Fibroblast of lung (primary cell): ENCODE data around the gene ATXN7L1. TPM values are rescaled to one million over a fixed set of nuclear protein-coding genes. Genes with fewer than 3 reads are reported as not detected.

Experiments
- DNase-seq, 2 donors: peaks; one replicate each; pipeline versions ENCODE4 v3.0.0 to v3.0.0-alpha.2; 2010; ENCODE audit warnings: low read depth in 2 of 2
- H2AFZ ChIP-seq: 2 replicates; pipeline ENCODE4 v1.5.1; 2012; ENCODE audit warnings: low read length, control low read depth, inconsistent platforms
- H3K27ac ChIP-seq: 2 replicates; pipeline ENCODE4 v1.5.1; 2011; ENCODE audit warnings: low read length, control low read depth; ENCODE audit not compliant: insufficient read depth
- H3K27me3 ChIP-seq: 2 replicates; pipeline ENCODE4 v1.5.1; 2011; ENCODE audit warnings: mild to moderate bottlenecking, low read length; ENCODE audit not compliant: control insufficient read depth, insufficient read depth
- H3K36me3 ChIP-seq: 2 replicates; pipeline ENCODE4 v1.5.1; 2011; ENCODE audit warnings: low read length; ENCODE audit not compliant: control insufficient read depth, insufficient read depth
- H3K4me1 ChIP-seq: 2 replicates; pipeline ENCODE4 v1.5.1; 2011; ENCODE audit warnings: low read length; ENCODE audit not compliant: control insufficient read depth, insufficient read depth; ENCODE audit errors: extremely low read depth
- H3K4me2 ChIP-seq: 2 replicates; pipeline ENCODE4 v1.5.1; 2011; ENCODE audit warnings: low read length, control low read depth; ENCODE audit not compliant: insufficient read depth; ENCODE audit errors: extremely low read depth
- H3K4me3 ChIP-seq, 4 experiments: fragments of 200-600 bp in 1 of 4; sonication (generic) in 1 of 4; replicated peaks in 1 of 4; 2 replicates each; pipeline ENCODE4 v1.5.1; 2011 to 2016; ENCODE audit warnings: low read length in 4 of 4, low read depth in 3 of 4, mild to moderate bottlenecking in 3 of 4, control low read depth in 2 of 4, inconsistent platforms in 1 of 4, mixed read lengths in 1 of 4; ENCODE audit not compliant: insufficient read depth in 1 of 4; ENCODE audit errors: control extremely low read depth in 1 of 4
- H3K79me2 ChIP-seq: 2 replicates; pipeline ENCODE4 v1.5.1; 2012; ENCODE audit warnings: mild to moderate bottlenecking, low read length, inconsistent platforms; ENCODE audit not compliant: control insufficient read depth, insufficient read depth
- H3K9ac ChIP-seq: 2 replicates; pipeline ENCODE4 v1.5.1; 2011; ENCODE audit warnings: mild to moderate bottlenecking, low read length, control low read depth; ENCODE audit not compliant: insufficient read depth
- H3K9me3 ChIP-seq: 2 replicates; pipeline ENCODE4 v1.5.1; 2012; ENCODE audit warnings: low read depth, low read length; ENCODE audit not compliant: control insufficient read depth, insufficient read depth
- H4K20me1 ChIP-seq: 2 replicates; pipeline ENCODE4 v1.5.1; 2011; ENCODE audit warnings: low read length; ENCODE audit not compliant: control insufficient read depth, insufficient read depth; ENCODE audit errors: extremely low read depth
- EZH2 ChIP-seq: IDR thresholded peaks from 2 replicates; pipeline ENCODE4 v1.5.1; 2012; ENCODE audit warnings: low read length, control low read depth, mild to moderate bottlenecking; ENCODE audit errors: missing control alignments
- polyA plus RNA-seq, 2 donors: library from polyadenylated mRNA; depleted of rRNA in 1 of 2; stranded (reverse) in 1 of 2; unstranded in 1 of 2; fragments of >200 nt; gene quantifications; 2 replicates each; pipeline ENCODE4 v1.2.1, GENCODE V29; 2011 to 2012; ENCODE audit warnings: missing spikeins in 1 of 2
- total RNA-seq: library from RNA; depleted of rRNA; stranded (reverse); fragments of >200 nt; gene quantifications from 2 replicates; pipeline ENCODE4 v1.2.1, GENCODE V29; 2014
- TF ChIP-seq, protein P1 (sequence below), 2 donors: IDR thresholded peaks in 1 of 2; conservative IDR thresholded peaks in 1 of 2; 1 replicate in 1 of 2; 2 replicates in 1 of 2; pipeline ENCODE4 v1.5.1; 2011 to 2012; ENCODE audit warnings: low read length in 2 of 2, control low read depth in 1 of 2, inconsistent platforms in 1 of 2, low read depth in 1 of 2, mild to moderate bottlenecking in 1 of 2

Gene ATXN7L1
- total and polyA plus RNA-seq, 2 donors (not counting 1 experiment from before 2014, with no cell fraction given), result 5.1 to 9.4 TPM

DNA sequence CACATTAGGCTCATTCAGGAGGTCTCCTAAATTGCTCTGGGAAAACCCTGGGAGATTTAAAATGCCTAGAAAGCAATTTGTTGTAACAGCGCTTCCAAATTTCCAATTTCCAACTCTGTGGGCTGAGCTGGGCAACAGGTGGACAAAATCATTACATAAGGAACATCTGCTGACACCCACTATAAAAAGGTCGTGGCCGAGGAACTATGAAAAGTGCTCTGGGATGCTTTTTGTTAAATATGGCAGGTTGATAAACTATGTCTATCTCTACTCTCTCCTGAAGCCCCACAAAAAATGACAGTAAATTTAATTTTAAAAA lies 45.1 kb downstream of the ATXN7L1 start:
- no peak overlapping the region for H3K4me2 ChIP-seq
- peaks cover 26% of the 10 kb centered on the region for H3K4me1 ChIP-seq
- H3K79me2 ChIP-seq, result no peaks in the 10 kb centered on the region
- H3K27me3 ChIP-seq, result no peaks in the 10 kb centered on the region
- no peak overlapping the region for H2AFZ ChIP-seq
- no peaks in the 10 kb centered on the region for H3K36me3 ChIP-seq
- no peak overlapping the region for H3K4me3 ChIP-seq
- no peaks in the 10 kb centered on the region for H4K20me1 ChIP-seq
- TF ChIP-seq EZH2, result no peak
- TF ChIP-seq, protein P1, sequence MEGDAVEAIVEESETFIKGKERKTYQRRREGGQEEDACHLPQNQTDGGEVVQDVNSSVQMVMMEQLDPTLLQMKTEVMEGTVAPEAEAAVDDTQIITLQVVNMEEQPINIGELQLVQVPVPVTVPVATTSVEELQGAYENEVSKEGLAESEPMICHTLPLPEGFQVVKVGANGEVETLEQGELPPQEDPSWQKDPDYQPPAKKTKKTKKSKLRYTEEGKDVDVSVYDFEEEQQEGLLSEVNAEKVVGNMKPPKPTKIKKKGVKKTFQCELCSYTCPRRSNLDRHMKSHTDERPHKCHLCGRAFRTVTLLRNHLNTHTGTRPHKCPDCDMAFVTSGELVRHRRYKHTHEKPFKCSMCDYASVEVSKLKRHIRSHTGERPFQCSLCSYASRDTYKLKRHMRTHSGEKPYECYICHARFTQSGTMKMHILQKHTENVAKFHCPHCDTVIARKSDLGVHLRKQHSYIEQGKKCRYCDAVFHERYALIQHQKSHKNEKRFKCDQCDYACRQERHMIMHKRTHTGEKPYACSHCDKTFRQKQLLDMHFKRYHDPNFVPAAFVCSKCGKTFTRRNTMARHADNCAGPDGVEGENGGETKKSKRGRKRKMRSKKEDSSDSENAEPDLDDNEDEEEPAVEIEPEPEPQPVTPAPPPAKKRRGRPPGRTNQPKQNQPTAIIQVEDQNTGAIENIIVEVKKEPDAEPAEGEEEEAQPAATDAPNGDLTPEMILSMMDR (conservative IDR thresholded peaks at IDR 0.05 in 1 of 2, IDR thresholded peaks at IDR 0.05 in 1 of 2; ENCODE audit: low read depth in 1 of 2, low read length in 2 of 2), result no peak
- no peak overlapping the region for H3K9ac ChIP-seq
- DNase-seq, result no peak
- no peaks in the 10 kb centered on the region for H3K9me3 ChIP-seq
- peak overlapping the region; percentile 69 for H3K27ac ChIP-seq

DNA sequence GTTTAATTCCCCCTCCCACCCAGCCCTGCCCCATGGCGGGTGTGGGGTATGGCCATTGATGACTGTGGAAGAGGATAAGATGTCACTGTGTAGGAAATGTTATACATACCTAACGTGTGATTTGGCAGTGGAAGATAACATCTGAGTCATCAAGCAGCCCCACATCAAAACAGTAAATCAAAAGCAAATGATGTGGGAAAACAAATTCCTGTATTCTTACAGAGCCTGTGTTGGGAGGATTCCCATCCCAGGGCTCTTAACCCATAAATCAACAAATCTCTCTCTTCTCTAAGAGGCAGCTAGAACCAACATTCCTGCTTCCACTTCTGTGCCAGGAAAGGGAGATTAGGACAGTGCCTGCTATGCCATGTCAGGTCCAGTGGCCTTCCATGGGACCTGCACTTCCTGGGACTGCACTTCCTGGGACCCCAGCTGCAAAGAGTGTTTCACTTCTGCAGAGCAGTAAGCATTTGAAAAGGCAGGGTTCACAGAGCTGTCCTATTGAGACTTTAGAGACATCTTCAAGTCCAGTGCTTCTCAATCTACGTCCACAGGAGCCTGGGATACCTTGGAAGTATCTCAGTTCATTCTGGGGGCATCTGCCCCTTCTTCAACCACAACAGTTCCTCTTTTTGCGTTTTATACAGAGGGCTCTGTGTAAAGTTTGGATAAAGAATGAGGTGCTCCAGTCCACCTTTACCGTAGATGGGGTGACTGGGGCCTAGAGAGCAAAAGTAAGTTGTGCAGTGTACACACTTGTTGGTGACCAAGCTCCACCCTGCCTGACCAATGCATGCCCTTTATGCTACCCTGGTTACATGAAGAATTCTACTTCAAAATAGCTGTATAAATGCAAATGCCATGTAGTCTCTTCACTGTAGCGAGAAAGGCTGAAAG lies 45.7 kb downstream of the ATXN7L1 start:
- Histone ChIP-seq H2AFZ (no peak overlapping the region), H3K9ac (no peak overlapping the region), H3K36me3 (no peaks in the 10 kb centered on the region), H3K27ac (peak overlapping the region; percentile 90), H3K27me3 (no peaks in the 10 kb centered on the region), H3K4me3 (no peak overlapping the region), H3K79me2 (no peaks in the 10 kb centered on the region), H3K4me2 (peak overlapping the region; percentile 78), H3K4me1 (peaks cover 30% of the 10 kb centered on the region), H4K20me1 (no peaks in the 10 kb centered on the region), H3K9me3 (no peaks in the 10 kb centered on the region)
- TF ChIP-seq, protein P1 (conservative IDR thresholded peaks at IDR 0.05 in 1 of 2, IDR thresholded peaks at IDR 0.05 in 1 of 2; ENCODE audit: low read depth in 1 of 2, low read length in 2 of 2), result no peak
- no peak for TF ChIP-seq EZH2
- DNase-seq, result peak; percentile 93 to 98

DNA sequence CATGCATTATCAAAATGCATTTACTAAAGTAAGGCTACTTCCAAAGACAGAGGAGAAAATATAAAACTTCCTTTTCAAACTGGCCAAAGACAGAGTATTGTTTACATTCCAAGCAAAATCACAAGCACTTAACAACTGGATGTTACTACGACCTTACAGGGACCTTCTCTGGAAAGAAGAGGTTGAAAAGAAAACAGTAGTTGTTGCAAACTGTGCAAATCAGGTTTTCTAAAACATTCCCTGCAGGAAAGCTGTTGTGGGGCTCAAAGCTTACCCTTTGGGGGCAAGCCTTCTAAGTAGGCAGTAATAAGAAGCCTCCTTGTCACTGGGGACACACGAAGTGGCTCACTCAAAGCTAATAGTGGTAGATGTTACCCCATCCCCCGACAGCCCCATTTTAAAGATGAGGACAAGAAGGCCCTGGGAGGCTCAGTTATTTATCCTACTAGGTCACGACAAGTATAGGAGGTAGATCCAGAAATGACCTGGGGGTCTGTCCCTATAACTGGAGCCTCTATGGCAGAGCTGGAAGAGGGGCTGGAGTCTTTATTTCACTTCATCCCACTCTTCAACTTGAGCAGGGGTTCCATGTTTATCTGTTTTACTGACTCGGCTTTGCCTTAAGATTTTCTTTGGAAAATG lies 46.6 kb downstream of the ATXN7L1 start:
- Histone ChIP-seq H3K4me3 (peak overlapping the region in 1 of 4 experiments; percentile 8), H3K4me1 (peaks cover 30% of the 10 kb centered on the region), H2AFZ (no peak overlapping the region), H4K20me1 (no peaks in the 10 kb centered on the region), H3K79me2 (no peaks in the 10 kb centered on the region), H3K9me3 (no peaks in the 10 kb centered on the region), H3K27ac (peak overlapping the region; percentile 90), H3K4me2 (peak overlapping the region; percentile 71), H3K36me3 (no peaks in the 10 kb centered on the region), H3K9ac (peak overlapping the region; percentile 35), H3K27me3 (no peaks in the 10 kb centered on the region)
- TF ChIP-seq, protein P1 (conservative IDR thresholded peaks at IDR 0.05 in 1 of 2, IDR thresholded peaks at IDR 0.05 in 1 of 2; ENCODE audit: low read depth in 1 of 2, low read length in 2 of 2), result no peak
- TF ChIP-seq EZH2, result no peak
- DNase-seq, result peak in 1 of 2 donors; percentile 54
